Caco-2 (cell line): Measurements from ENCODE around the gene MYB. TPM values are rescaled to one million over a fixed set of nuclear protein-coding genes. Genes with fewer than 3 reads are reported as not detected.

ENCODE experiments used
- BruUV-seq: library from RNA; stranded (reverse); fragments of 400-500 nt; replicated peaks from 2 replicates; lab custom pipeline; 2021; lab: Mats Ljungman, UMichigan
- CTCF ChIA-PET: fragments of 300-600 bp; sonication (Branson Sonifier 250); formaldehyde crosslinking; loops from one replicate; lab custom pipeline; 2022; ENCODE audit warnings: antibody characterized with exemption; lab: Charles Lee
- POLR2A ChIA-PET: fragments of 300-600 bp; sonication (Branson Sonifier 250); formaldehyde crosslinking; loops from one replicate; lab custom pipeline; 2022; ENCODE audit warnings: antibody characterized with exemption; lab: Charles Lee
- DNase-seq, 2 experiments: peaks; one replicate each; pipeline versions ENCODE4 v3.0.0 to v3.0.0-alpha.2; 2020 to 2022
- H3K27me3 ChIP-seq: replicated peaks from 2 replicates; pipeline ENCODE4 v1.6.0; 2011; ENCODE audit warnings: low read length; ENCODE audit not compliant: control insufficient read depth, insufficient read depth
- H3K36me3 ChIP-seq: 2 replicates; pipeline ENCODE4 v1.5.1; 2011; ENCODE audit warnings: low read length; ENCODE audit not compliant: control insufficient read depth, insufficient read depth
- H3K4me1 ChIP-seq: fragments of 250-450 bp; sonication (Bioruptor Pico); 2 replicates; pipeline ENCODE4 v1.5.1; 2020; ENCODE audit warnings: mild to moderate bottlenecking
- H3K4me3 ChIP-seq: 2 replicates; pipeline ENCODE4 v1.5.1; 2011; ENCODE audit warnings: low read depth, mild to moderate bottlenecking, control low read depth, low read length
- H3K9me3 ChIP-seq: fragments of 250-450 bp; sonication (Bioruptor Pico); 2 replicates; pipeline ENCODE4 v1.5.1; 2020; ENCODE audit warnings: mild to moderate bottlenecking, moderate library complexity
- H3K27ac Mint-ChIP-seq: one replicate; pipeline ENCODE4 v1.8.0; 2022; ENCODE audit warnings: mixed read lengths; ENCODE audit not compliant: unreplicated experiment
- H3K27me3 Mint-ChIP-seq: one replicate; pipeline ENCODE4 v1.8.0; 2022; ENCODE audit warnings: mixed read lengths; ENCODE audit not compliant: insufficient read depth, unreplicated experiment
- H3K36me3 Mint-ChIP-seq: one replicate; pipeline ENCODE4 v1.8.0; 2022; ENCODE audit warnings: mild to moderate bottlenecking, mixed read lengths; ENCODE audit not compliant: insufficient read depth, unreplicated experiment
- H3K4me1 Mint-ChIP-seq: one replicate; pipeline ENCODE4 v1.8.0; 2022; ENCODE audit warnings: low read depth, mixed read lengths; ENCODE audit not compliant: unreplicated experiment
- H3K4me3 Mint-ChIP-seq: one replicate; pipeline ENCODE4 v1.8.0; 2022; ENCODE audit warnings: mild to moderate bottlenecking, moderate library complexity, mixed read lengths; ENCODE audit not compliant: unreplicated experiment
- H3K9me3 Mint-ChIP-seq: one replicate; pipeline ENCODE4 v1.8.0; 2022; ENCODE audit warnings: mixed read lengths; ENCODE audit not compliant: unreplicated experiment
- CTCF ChIP-seq, 2 experiments: fragments of 200-600 bp in 1 of 2; IDR thresholded peaks; 1 replicate in 1 of 2; 2 replicates in 1 of 2; pipeline versions ENCODE4 v1.5.1 to v1.8.0; 2011 to 2022; ENCODE audit warnings: antibody characterized with exemption in 1 of 2, control low read depth in 1 of 2, inconsistent platforms in 1 of 2, low read depth in 1 of 2, low read length in 1 of 2, mild to moderate bottlenecking in 1 of 2, moderate library complexity in 1 of 2; ENCODE audit not compliant: insufficient read depth in 1 of 2, severe bottlenecking in 1 of 2, unreplicated experiment in 1 of 2
- intact Hi-C: fragments of 100-400 bp; cut with micrococcal nuclease; formaldehyde crosslinking; loops from one replicate; pipeline ENCODE4 v1.10.0; 2022; ENCODE audit not compliant: unreplicated experiment
- total RNA-seq: library from RNA; stranded (reverse); gene quantifications from 2 replicates; pipeline ENCODE4 v1.2.3, GENCODE V29; 2022

The MYB gene
- total RNA-seq, 1 experiment from 2014 or later: 2.7 TPM

- Mint-ChIP-seq H3K4me1 (peaks cover 8% of the 10 kb centered on the region), H3K27me3 (no peaks in the 10 kb centered on the region), H3K9me3 (no peaks in the 10 kb centered on the region), H3K4me3 (no peak overlapping the region), H3K36me3 (no peaks in the 10 kb centered on the region), H3K27ac (no peak overlapping the region)
- intact Hi-C loops: no loop called here
- H3K4me3 ChIP-seq: no peak overlapping the region
- DNase-seq: no peak
- no peaks in the 10 kb centered on the region for H3K27me3 ChIP-seq
- 0 out of 2 replicates have a peak, but pooled peaks cover 7% of the 10 kb centered on the region for H3K4me1 ChIP-seq
- POLR2A ChIA-PET: no interaction called here
- CTCF ChIA-PET: no interaction called here
- H3K36me3 ChIP-seq: no peaks in the 10 kb centered on the region
- no peak for TF ChIP-seq CTCF (IDR thresholded peaks at IDR 0.05; ENCODE audit: insufficient read depth in 1 of 2, low read depth in 1 of 2, low read length in 1 of 2, severe bottlenecking in 1 of 2, unreplicated experiment in 1 of 2)
- H3K9me3 ChIP-seq: no peaks in the 10 kb centered on the region
- BruUV-seq: no TSS peak
Observed at GRCh38 chr6:135219346-135219745, 38.2 kb downstream of the MYB start.

GRCh38 chr6:135221042-135221441, 39.9 kb downstream of the MYB start:
- Mint-ChIP-seq H3K4me1 (peaks cover 8% of the 10 kb centered on the region), H3K4me3 (no peak overlapping the region), H3K36me3 (no peaks in the 10 kb centered on the region), H3K27me3 (no peaks in the 10 kb centered on the region), H3K27ac (no peak overlapping the region), H3K9me3 (no peaks in the 10 kb centered on the region)
- ChIA-PET CTCF (no interaction called here), POLR2A (no interaction called here)
- no TSS peak for BruUV-seq
- Histone ChIP-seq H3K9me3 (no peaks in the 10 kb centered on the region), H3K4me1 (0 out of 2 replicates have a peak, but pooled peaks cover 7% of the 10 kb centered on the region), H3K27me3 (no peaks in the 10 kb centered on the region), H3K4me3 (no peak overlapping the region), H3K36me3 (no peaks in the 10 kb centered on the region)
- TF ChIP-seq CTCF (IDR thresholded peaks at IDR 0.05; ENCODE audit: insufficient read depth in 1 of 2, low read depth in 1 of 2, low read length in 1 of 2, severe bottlenecking in 1 of 2, unreplicated experiment in 1 of 2): no peak
- no peak for DNase-seq
- intact Hi-C loops: no loop called here

GRCh38 chr6:135221505-135221904, 40.4 kb downstream of the MYB start:
- no peaks in the 10 kb centered on the region for H3K27me3 Mint-ChIP-seq
- ChIA-PET CTCF (no interaction called here), POLR2A (no interaction called here)
- no peak for TF ChIP-seq CTCF (IDR thresholded peaks at IDR 0.05; ENCODE audit: insufficient read depth in 1 of 2, low read depth in 1 of 2, low read length in 1 of 2, severe bottlenecking in 1 of 2, unreplicated experiment in 1 of 2)
- 0 out of 2 replicates have a peak, but pooled peaks cover 7% of the 10 kb centered on the region for H3K4me1 ChIP-seq
- H3K36me3 ChIP-seq: no peaks in the 10 kb centered on the region
- no peak overlapping the region for H3K27ac Mint-ChIP-seq
- peaks cover 8% of the 10 kb centered on the region for H3K4me1 Mint-ChIP-seq
- H3K9me3 Mint-ChIP-seq: no peaks in the 10 kb centered on the region
- BruUV-seq: no TSS peak
- DNase-seq: no peak
- no peak overlapping the region for H3K4me3 Mint-ChIP-seq
- H3K36me3 Mint-ChIP-seq: no peaks in the 10 kb centered on the region
- intact Hi-C loops: no loop called here
- no peaks in the 10 kb centered on the region for H3K27me3 ChIP-seq
- H3K4me3 ChIP-seq: no peak overlapping the region
- no peaks in the 10 kb centered on the region for H3K9me3 ChIP-seq
